Transverse colon (tissue), 3 donors: ENCODE results near the gene LRRC45.

ENCODE experiments used
- CTCF ChIP-seq, 5 experiments: fragments of 200-600 bp in 3 of 5; fragments of 450-650 bp in 2 of 5; sonication (generic) in 3 of 5; IDR thresholded peaks; 1 replicate in 2 of 5; 2 replicates in 3 of 5; pipeline ENCODE4 v1.5.1; 2016 to 2017; ENCODE audit warnings: antibody characterized with exemption in 5 of 5, inconsistent platforms in 3 of 5, mild to moderate bottlenecking in 2 of 5, moderate library complexity in 1 of 5
- POLR2A ChIP-seq: fragments of 450-650 bp; IDR thresholded peaks from one replicate; pipeline ENCODE4 v1.6.1; 2016; ENCODE audit warnings: antibody characterized with exemption, mild to moderate bottlenecking, moderate library complexity

- TF ChIP-seq CTCF (IDR thresholded peaks at IDR 0.05) (no peak), POLR2A (no peak)
These were observed 53.9 kb downstream of the LRRC45 start for GRCh38 chr17:82076785-82077591.
